ENCODE data around the gene CTDSP2. TPM values are rescaled to one million over a fixed set of nuclear protein-coding genes. Genes with fewer than 3 reads are reported as not detected.

Gene CTDSP2
- polyA plus RNA-seq, 6 donors from 2014 or later = 44.3 to 65.3 (median 53.2) TPM

DNA sequence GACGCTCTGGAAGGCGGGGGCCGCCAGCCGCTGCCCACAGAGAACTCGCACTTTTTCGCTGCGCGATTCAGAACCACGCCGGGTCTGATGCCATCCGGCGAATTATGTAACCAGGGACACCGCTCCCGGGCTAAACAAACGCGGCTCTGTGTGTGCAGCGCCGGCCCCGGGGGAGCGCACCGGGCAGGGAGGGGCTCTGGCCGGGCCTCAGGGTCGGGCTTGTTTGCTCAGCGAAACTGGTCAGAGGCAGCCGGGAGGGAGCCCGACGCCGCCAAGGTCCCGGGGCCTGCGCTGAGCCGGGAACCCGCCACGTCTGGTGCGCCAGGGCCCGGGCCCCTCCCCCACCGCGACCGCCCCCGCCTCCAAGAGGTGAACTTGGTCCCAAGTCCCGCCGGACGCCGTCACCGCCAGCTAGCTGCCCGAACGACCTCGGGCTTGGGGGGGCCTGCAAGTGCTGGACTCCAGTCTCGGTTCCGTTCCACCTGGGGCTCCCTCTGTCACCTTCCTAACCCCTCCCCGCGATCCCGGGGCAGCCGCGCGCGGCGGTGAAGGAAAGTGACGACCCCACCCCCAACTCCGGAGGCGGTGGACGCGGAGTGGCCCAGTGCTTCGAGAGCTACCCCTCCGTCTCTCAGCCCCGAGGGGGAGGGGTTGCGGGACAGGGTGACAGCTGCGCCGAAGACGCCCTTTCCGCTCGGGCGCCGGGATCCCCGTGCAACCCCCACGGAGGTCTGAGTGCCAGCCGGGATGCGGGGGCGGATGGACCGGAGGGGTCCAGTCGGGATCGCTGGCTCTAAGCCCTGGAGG lies 848 bp downstream of the CTDSP2 start:
- H3K9me3 Mint-ChIP-seq = no peaks in the 10 kb centered on the region
- peaks cover 45 to 63% (median 55%) of the 10 kb centered on the region in 3 donors for H3K4me1 Mint-ChIP-seq
- H3K27me3 Mint-ChIP-seq = no peaks in the 10 kb centered on the region
- peak overlapping the region; percentile 85 to 96 (median 92) for H3K4me3 Mint-ChIP-seq
- peak overlapping the region; percentile 51 to 94 (median 65) for H3K27ac Mint-ChIP-seq
- ATAC-seq (ENCODE audit: low read depth in 2 of 2) (peak; percentile 59 to 65), DNase-seq (peak; percentile 65)
- H3K36me3 Mint-ChIP-seq = no peaks in the 10 kb centered on the region

DNA sequence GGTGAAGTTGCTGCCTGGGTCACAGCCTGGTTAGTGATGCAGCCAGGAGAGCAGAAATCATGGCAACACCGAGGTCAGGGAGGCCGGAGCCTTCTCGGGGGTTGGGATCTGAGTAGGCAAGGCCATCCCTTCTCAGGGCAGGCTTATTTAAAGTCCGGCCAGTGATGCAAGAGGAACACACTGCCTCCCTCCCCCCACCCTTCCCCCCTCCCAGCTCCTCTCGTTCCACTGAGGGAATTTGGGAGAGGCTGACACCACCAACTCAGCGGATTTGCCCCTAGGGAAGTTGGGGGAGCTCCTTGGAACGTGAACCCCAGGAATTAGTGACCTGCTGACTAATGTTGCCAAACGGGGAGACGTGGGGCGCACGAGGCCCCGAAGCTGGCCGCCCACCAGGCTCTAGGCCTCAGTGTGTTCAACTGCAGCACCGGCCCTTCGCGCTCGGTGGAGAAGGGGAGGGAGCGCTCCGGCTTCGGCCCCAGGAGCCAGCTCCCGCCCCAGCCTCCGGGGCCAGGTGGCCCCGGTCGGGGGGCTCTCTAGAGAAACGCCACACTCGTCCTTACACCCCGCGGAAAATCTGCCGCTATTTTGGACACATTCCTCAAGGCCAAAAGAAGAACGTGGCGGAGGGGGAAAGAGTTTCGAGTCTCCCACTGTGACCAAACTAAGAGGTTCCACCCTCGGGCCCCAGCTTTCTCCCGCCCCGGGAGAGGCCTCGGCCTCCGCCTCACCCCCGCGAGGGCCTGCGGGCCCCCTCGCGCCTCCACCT lies 1.6 kb downstream of the CTDSP2 start:
- Mint-ChIP-seq H3K4me1 (peaks cover 49 to 66% (median 62%) of the 10 kb centered on the region in 3 donors), H3K4me3 (peak overlapping the region; percentile 86 to 96 (median 93)), H3K27me3 (no peaks in the 10 kb centered on the region), H3K36me3 (no peaks in the 10 kb centered on the region), H3K27ac (peak overlapping the region; percentile 53 to 95 (median 92)), H3K9me3 (no peaks in the 10 kb centered on the region)
- DNase-seq = peak; percentile 19
- ATAC-seq (ENCODE audit: low read depth in 2 of 2) = peak in 1 of 2 donors; percentile 19

DNA sequence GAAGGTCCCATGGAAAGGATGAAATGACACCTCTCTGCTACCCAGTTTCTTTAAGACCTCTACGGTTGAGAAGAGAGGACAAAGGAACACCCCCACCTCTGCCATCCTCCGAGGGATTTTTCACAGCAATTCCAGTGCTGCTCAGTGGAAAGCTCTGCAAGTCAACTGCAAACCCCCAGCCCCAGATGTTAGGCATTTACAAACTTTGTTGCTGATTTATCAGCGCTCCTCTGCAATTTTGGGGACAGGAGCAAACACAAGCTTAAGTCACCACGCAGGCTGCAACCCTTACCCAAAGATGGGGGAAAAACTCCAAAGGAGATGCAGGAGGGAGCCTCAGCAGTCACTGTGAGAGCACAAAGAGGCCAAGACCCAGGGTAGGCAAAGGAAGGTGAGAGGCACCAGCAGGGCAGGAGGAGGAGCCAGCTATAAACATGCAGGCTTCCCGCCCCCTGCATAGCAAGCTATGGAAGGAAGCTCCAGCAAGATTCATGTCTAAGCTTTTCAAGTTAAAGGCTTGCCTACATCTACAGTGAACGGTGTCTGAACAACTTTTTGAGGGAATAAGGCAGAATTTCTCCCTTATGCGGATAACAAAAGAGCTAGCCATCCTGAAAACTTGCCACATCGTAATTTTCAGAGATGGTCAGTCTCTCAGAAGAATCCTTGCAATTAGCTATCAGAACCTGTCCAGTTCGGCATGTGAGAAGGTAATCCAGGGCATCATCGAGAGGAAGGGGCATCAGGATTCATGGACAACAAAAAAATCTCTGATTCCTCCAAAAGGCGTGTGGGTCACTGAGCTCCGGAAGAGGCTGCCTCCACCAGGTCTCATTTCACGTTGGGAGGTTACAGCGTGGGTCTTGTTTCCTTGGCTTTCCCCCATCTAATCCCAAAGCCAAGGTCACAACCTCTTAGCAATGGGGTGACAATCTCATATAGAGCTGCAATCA lies 3.9 kb downstream of the CTDSP2 start:
- ATAC-seq (ENCODE audit: low read depth in 2 of 2) (no peak), DNase-seq (no peak)
- Mint-ChIP-seq H3K4me1 (peaks cover 67 to 79% (median 75%) of the 10 kb centered on the region in 3 donors), H3K4me3 (peak overlapping the region; percentile 50 to 96 (median 90)), H3K36me3 (no peaks in the 10 kb centered on the region), H3K27me3 (no peaks in the 10 kb centered on the region), H3K9me3 (no peaks in the 10 kb centered on the region), H3K27ac (peak overlapping the region; percentile 2 to 93 (median 80))

DNA sequence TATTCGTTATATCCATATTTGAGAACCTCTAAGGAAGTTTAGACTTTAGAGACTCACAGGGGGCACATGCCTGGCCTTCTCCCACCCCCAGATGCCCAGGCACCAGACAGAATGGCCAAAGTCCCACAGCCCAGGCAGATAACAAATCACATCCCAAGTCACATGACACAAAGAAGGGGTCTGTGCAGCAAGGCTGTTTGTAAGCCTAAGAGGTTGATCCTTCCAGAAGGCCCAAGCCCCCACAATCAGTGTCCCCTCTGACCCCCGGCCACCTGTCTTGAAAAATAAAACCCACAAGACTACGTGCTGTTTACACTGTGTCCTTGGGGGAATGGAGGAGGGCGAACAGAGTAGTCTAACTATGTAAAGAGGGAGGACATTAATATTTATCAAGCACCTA lies 5.1 kb downstream of the CTDSP2 start:
- peaks cover 72 to 83% (median 81%) of the 10 kb centered on the region in 3 donors for H3K4me1 Mint-ChIP-seq
- H3K4me3 Mint-ChIP-seq = peak overlapping the region in 6 of 8 donors; percentile 2 to 95 (median 24)
- H3K27me3 Mint-ChIP-seq = no peaks in the 10 kb centered on the region
- H3K27ac Mint-ChIP-seq = peak overlapping the region in 4 of 6 donors; percentile 12 to 92 (median 60)
- H3K36me3 Mint-ChIP-seq = no peaks in the 10 kb centered on the region
- ATAC-seq (ENCODE audit: low read depth in 2 of 2) = no peak
- no peaks in the 10 kb centered on the region for H3K9me3 Mint-ChIP-seq
- DNase-seq = no peak

DNA sequence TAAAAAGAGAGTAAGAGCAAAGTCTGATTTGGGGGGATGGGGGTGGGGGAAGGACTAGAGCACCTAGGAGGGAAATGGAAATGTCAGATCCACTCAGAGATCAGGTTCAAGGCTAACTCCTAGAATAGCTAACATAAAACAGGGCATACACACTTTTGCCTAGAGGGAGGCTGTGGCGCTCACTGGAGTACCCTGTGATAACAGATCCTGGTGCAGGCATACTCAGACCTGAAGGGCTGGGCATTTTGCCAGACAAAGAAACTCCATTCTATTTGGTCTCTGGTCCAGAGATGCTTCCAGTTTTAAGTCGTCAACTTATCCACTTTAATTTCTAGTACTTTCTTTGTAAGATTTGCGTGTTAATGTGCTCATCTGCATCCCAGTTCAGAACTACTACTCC lies 5.8 kb downstream of the CTDSP2 start:
- H3K27me3 Mint-ChIP-seq = no peaks in the 10 kb centered on the region
- H3K36me3 Mint-ChIP-seq = no peaks in the 10 kb centered on the region
- no peak for DNase-seq
- ATAC-seq (ENCODE audit: low read depth in 2 of 2) = no peak
- H3K4me1 Mint-ChIP-seq = peaks cover 77 to 91% (median 88%) of the 10 kb centered on the region in 3 donors
- no peaks in the 10 kb centered on the region for H3K9me3 Mint-ChIP-seq
- peak overlapping the region in 6 of 8 donors; percentile 11 to 72 (median 35) for H3K4me3 Mint-ChIP-seq
- H3K27ac Mint-ChIP-seq = peak overlapping the region in 4 of 6 donors; percentile 37 to 92 (median 84)

DNA sequence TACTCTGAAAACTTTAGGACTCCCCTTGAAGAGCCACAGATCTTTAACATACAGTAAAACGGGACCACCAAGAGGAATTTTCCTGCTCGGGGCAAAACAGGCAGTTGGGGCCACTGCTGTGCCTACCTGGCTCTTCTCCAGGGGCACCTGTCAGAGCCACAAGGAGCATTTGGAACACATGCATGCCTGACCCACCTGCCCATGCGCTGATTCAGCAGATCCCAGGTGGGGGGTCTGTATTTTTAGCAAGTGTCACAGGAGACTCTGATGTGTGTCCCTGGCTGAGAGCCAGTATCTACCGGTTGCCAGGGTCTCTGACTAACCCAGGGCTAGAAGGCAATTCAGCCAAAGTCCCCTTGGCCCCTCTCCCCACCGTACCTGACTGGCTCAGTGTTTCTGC lies 6.5 kb downstream of the CTDSP2 start:
- no peaks in the 10 kb centered on the region for H3K27me3 Mint-ChIP-seq
- no peaks in the 10 kb centered on the region for H3K9me3 Mint-ChIP-seq
- no peaks in the 10 kb centered on the region for H3K36me3 Mint-ChIP-seq
- H3K27ac Mint-ChIP-seq = peak overlapping the region in 2 of 6 donors; percentile 82 to 92
- ATAC-seq (ENCODE audit: low read depth in 2 of 2) (no peak), DNase-seq (no peak)
- H3K4me3 Mint-ChIP-seq = peak overlapping the region in 6 of 8 donors; percentile 20 to 83 (median 63)
- H3K4me1 Mint-ChIP-seq = peaks cover 83 to 98% (median 95%) of the 10 kb centered on the region in 3 donors

DNA sequence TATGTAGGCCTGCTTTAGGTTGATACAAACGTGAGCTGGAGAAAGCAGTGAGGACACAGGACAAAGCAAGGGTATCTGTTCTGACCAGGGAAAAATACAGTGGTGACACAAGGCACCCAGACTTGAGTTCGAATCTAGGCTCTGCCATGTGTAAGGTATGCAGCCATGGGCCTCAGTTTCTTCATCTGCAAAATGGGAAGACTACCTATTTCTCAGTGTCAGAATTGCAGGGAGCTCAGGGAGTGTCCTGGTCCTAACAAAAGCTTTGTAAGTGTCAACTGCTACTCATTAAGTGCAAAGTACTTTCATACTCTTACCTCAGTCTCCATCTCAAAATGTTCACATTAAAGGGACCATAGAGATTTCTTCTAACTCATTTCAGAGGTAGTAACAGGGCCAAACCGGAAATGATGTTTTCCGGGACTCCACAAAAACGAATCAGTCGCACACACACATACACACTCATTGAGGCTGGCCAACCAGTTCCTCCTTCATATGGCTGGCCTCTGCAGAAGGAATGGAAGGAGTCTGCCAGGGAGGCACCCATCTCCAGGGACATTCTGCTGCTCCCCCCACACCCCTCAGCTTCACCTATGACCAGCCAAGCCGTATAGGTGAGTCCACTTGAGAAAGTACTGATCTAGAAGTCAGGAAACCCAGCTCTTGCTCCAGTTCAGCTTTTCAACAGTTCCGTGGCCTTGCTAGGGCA lies 7.8 kb downstream of the CTDSP2 start:
- H3K9me3 Mint-ChIP-seq = no peaks in the 10 kb centered on the region
- no peaks in the 10 kb centered on the region for H3K36me3 Mint-ChIP-seq
- peak overlapping the region; percentile 27 to 98 (median 82) for H3K27ac Mint-ChIP-seq
- H3K27me3 Mint-ChIP-seq = no peaks in the 10 kb centered on the region
- H3K4me3 Mint-ChIP-seq = peak overlapping the region; percentile 2 to 84 (median 63)
- no peak for DNase-seq
- peaks cover 80 to 99% (median 95%) of the 10 kb centered on the region in 3 donors for H3K4me1 Mint-ChIP-seq
- ATAC-seq (ENCODE audit: low read depth in 2 of 2) = peak in 1 of 2 donors; percentile 10

DNA sequence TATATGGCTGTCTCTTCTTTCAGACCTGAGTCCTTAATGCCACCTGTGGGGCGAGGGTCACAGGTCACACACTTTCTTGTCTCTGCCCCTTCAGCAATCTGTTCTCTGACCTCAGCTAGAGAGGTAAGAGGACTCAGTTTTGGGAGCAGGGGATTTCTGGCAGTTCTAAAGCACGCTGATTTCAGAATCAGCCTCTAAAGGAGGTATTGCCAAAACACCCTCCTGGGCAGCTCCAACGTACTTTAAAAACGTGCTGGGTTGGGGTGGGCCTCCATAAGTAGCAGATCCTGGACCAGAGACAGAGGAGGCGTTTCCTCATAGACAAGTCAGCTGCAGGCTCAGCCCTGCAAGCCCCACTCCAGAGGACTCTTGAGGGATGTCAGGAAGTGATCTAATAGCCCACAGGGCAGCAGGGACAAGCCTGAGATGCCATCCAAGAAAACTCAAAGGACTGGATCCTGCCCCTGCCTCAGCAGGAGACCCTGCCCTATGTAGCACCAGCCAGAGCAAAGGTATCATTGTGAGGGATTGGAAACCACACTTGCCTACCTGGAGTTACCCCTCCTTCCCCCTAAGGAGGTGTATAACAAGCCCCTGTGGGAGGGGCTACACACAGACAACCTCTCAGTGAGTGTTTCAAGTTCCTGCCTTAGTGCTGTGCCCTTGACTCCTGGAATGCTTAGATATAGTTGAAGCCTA lies 8.5 kb downstream of the CTDSP2 start:
- no peaks in the 10 kb centered on the region for H3K9me3 Mint-ChIP-seq
- ATAC-seq (ENCODE audit: low read depth in 2 of 2) = peak; percentile 61 to 68
- H3K4me1 Mint-ChIP-seq = peaks cover 79 to 99% (median 95%) of the 10 kb centered on the region in 3 donors
- H3K36me3 Mint-ChIP-seq = no peaks in the 10 kb centered on the region
- H3K4me3 Mint-ChIP-seq = peak overlapping the region; percentile 54 to 84 (median 69)
- no peaks in the 10 kb centered on the region for H3K27me3 Mint-ChIP-seq
- H3K27ac Mint-ChIP-seq = peak overlapping the region; percentile 69 to 98 (median 88)
- DNase-seq = peak; percentile 19

DNA sequence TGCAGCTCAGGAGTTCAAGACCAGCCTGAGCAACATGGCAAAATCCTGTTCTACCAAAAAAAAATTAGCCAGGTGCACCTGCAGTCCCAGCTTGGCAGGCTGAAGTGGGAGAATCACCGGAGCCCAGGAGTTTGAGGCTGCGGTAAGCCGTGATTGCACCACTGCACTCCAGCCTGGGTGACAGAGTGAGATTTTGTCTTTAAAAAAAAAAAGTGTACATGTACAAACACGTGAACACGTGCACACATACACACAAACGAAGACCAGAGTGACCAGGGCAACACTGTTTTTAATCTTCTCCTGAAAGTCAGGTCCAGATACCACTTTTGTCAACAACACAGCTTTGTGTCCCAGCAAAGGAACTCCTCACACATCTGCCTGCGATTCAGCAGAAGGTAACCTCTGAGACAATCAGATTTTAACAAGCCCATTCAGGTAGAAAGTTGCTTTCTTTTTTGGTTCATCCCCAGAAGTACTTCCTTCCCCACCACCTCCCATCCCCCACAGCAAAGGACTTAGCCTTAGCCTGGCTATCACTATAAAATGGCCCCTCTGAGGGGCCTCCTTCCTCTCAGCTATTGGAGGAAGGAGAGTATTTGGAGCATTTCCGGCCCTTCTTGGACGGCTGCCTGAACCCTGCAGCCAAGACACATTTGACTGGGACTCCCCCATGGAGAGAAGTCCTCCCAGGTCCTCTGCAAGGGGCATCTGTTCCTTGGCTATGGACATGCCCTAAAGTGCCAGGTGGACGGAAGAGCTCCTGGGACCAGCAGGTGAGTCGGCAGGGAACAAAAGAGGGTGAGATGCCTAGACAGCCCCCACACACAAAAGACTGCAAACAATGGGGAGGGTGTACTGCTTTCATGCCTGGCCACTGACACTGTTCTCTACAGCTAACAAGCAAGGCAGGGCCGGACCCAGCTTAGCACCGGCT lies 9.8 kb downstream of the CTDSP2 start:
- peak; percentile 26 to 53 for ATAC-seq (ENCODE audit: low read depth in 2 of 2)
- H3K27ac Mint-ChIP-seq = peak overlapping the region; percentile 81 to 95 (median 89)
- no peaks in the 10 kb centered on the region for H3K9me3 Mint-ChIP-seq

DNA sequence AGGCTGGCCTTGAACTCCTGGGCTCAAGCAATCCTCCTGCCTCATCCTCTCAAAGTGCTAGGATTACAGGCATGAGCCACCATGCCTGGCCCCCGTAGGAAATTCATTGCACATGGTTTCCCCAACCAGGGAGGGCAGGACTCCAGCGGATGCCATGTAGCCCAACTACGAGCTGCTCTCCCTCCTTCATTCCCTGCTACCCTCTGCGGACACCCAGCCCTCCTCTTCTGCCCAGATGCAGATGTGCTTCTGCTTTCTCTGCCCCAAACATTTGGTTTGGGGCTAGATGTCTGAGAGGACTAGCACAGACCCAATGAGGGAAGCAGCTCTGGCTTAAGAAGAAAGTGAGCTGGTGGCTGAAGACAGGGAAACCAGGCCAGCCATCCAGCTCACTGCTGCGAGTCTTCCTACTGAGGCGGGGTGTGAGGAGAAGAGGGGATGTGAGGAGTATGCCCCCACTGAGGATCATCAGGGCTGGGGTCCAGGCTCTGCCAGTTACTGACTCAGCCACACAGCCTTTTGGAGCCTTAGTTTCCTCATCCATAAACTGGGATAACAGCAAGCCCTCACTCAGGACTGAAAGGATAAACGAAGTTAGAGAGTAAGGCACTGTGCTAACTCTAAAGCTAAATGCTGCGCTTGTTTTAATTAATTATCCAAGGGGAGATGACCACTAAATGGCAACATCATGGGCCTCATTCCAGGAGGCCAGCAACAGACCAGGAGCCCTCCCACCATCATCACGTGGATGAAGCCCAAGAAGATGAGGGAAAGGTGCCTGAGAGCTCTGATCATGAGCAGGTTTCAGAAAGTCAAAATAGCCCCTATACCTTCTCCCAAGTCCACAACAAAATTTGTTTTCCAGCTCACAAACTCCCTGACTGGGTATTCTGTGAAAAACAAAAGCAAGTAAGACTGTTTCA lies 10.9 kb downstream of the CTDSP2 start:
- H3K9me3 Mint-ChIP-seq = no peaks in the 10 kb centered on the region
- H3K36me3 Mint-ChIP-seq = no peaks in the 10 kb centered on the region
- peak in 1 of 2 donors; percentile 61 for ATAC-seq (ENCODE audit: low read depth in 2 of 2)
- peak; percentile 29 for DNase-seq
- no peaks in the 10 kb centered on the region for H3K27me3 Mint-ChIP-seq
- peaks cover 65 to 96% (median 81%) of the 10 kb centered on the region in 3 donors for H3K4me1 Mint-ChIP-seq
- H3K27ac Mint-ChIP-seq = peak overlapping the region; percentile 59 to 95 (median 89)
- peak overlapping the region; percentile 57 to 87 (median 76) for H3K4me3 Mint-ChIP-seq

More for the DNA sequence above, 9.8 kb downstream of the CTDSP2 start:
- H3K36me3 Mint-ChIP-seq = no peaks in the 10 kb centered on the region
- peak; percentile 51 for DNase-seq
- H3K27me3 Mint-ChIP-seq = no peaks in the 10 kb centered on the region
- peaks cover 71 to 99% (median 87%) of the 10 kb centered on the region in 3 donors for H3K4me1 Mint-ChIP-seq
- H3K4me3 Mint-ChIP-seq = peak overlapping the region; percentile 57 to 87 (median 71)

All from naive B cell (primary cell).